Activated CD4-positive, CD25-positive, alpha-beta regulatory T cell (primary cell): ENCODE data around the gene GNG12.

Experiments used
- DNase-seq, 4 experiments: peaks; one replicate each; lab custom pipeline; 2025; lab: John Stamatoyannopoulos, UW

The GNG12 gene

GRCh38 chr1:67832737-67833601, at the start of gene GNG12:
TSS of gene GNG12 (minus strand) at chr1:67833467. CDS start at chr1:67707686, 125,781 bp downstream.
- no peak for DNase-seq

GRCh38 chr1:67882196-67882958, 49.1 kb upstream of the GNG12 start:
- no peak for DNase-seq

GRCh38 chr1:67880056-67880601, 46.9 kb upstream of the GNG12 start:
- no peak for DNase-seq

- DNase-seq: no peak
Observed at GRCh38 chr1:67879485-67879884, 46.2 kb upstream of the GNG12 start.

GRCh38 chr1:67874501-67875111, 41.3 kb upstream of the GNG12 start:
- DNase-seq: no peak

- DNase-seq: no peak
Observed at GRCh38 chr1:67869233-67869632, 36.0 kb upstream of the GNG12 start.

- no peak for DNase-seq
Observed at GRCh38 chr1:67863637-67864036, 30.4 kb upstream of the GNG12 start.

GRCh38 chr1:67862685-67863084, 29.4 kb upstream of the GNG12 start:
- no peak for DNase-seq

- DNase-seq: no peak
Observed at GRCh38 chr1:67861856-67862516, 28.7 kb upstream of the GNG12 start.

GRCh38 chr1:67860776-67861175, 27.5 kb upstream of the GNG12 start:
- DNase-seq: no peak

- DNase-seq: no peak
Observed at GRCh38 chr1:67856921-67857320, 23.7 kb upstream of the GNG12 start.

GRCh38 chr1:67855961-67856360, 22.7 kb upstream of the GNG12 start:
- DNase-seq: no peak

GRCh38 chr1:67855444-67855843, 22.2 kb upstream of the GNG12 start:
- no peak for DNase-seq

- no peak for DNase-seq
Observed at GRCh38 chr1:67853704-67854103, 20.4 kb upstream of the GNG12 start.

GRCh38 chr1:67851800-67852199, 18.5 kb upstream of the GNG12 start:
- DNase-seq: no peak

GRCh38 chr1:67850611-67851075, 17.4 kb upstream of the GNG12 start:
- DNase-seq: no peak

- no peak for DNase-seq
Observed at GRCh38 chr1:67850151-67850551, 16.9 kb upstream of the GNG12 start.

GRCh38 chr1:67847466-67847865, 14.2 kb upstream of the GNG12 start:
- no peak for DNase-seq

- no peak for DNase-seq
Observed at GRCh38 chr1:67846538-67846937, 13.3 kb upstream of the GNG12 start.

- DNase-seq: no peak
Observed at GRCh38 chr1:67844988-67845387, 11.7 kb upstream of the GNG12 start.

- no peak for DNase-seq
Observed at GRCh38 chr1:67843746-67844145, 10.5 kb upstream of the GNG12 start.

GRCh38 chr1:67843331-67843730, 10.1 kb upstream of the GNG12 start:
- no peak for DNase-seq
